H1 (cell line): ENCODE results near the gene QRICH2. TPM values are rescaled to one million over a fixed set of nuclear protein-coding genes. Genes with fewer than 3 reads are reported as not detected.
A peak's percentile ranks its signal among the peaks of the same experiment; 100 is the strongest.

Source experiments
- CTCF ChIA-PET: fragments of 300-600 bp; sonication (Branson Sonifier 250); formaldehyde crosslinking; loops from one replicate; lab custom pipeline; 2021; ENCODE audit not compliant: partially characterized antibody; lab: Charles Lee
- POLR2A ChIA-PET: fragments of 300-600 bp; sonication (Branson Sonifier 250); formaldehyde crosslinking; loops from one replicate; lab custom pipeline; 2021; ENCODE audit warnings: inconsistent platforms; ENCODE audit not compliant: partially characterized antibody; lab: Charles Lee
- DNase-seq, 2 experiments: peaks; one replicate each; pipeline versions ENCODE4 v3.0.0 to v3.0.0-alpha.2; 2010 to 2022; ENCODE audit warnings: low spot score in 2 of 2, low read depth in 1 of 2, mixed read lengths in 1 of 2
- FAIRE-seq: peaks from 2 replicates; lab custom pipeline; 2011; peaks lifted over from hg19 to GRCh38; lab: Jason Lieb, UNC
- H2AFZ ChIP-seq: 2 replicates; pipeline ENCODE4 v1.8.1; 2012; ENCODE audit warnings: low read length, inconsistent platforms
- H2AK5ac ChIP-seq: 2 replicates; pipeline ENCODE4 v1.6.1; 2013; ENCODE audit warnings: low read depth, low read length
- H2BK120ac ChIP-seq: replicated peaks from 2 replicates; pipeline ENCODE3; 2013; ENCODE audit warnings: low read depth, low read length, inconsistent platforms
- H2BK12ac ChIP-seq: 2 replicates; pipeline ENCODE4 v1.6.1; 2013; ENCODE audit warnings: low read depth, low read length
- H2BK15ac ChIP-seq: 2 replicates; pipeline ENCODE4 v1.6.1; 2013; ENCODE audit warnings: low read length
- H2BK20ac ChIP-seq: 2 replicates; pipeline ENCODE4 v1.6.1; 2013; ENCODE audit warnings: low read length
- H2BK5ac ChIP-seq: 2 replicates; pipeline ENCODE4 v1.6.1; 2013; ENCODE audit warnings: low read depth, low read length
- H3K14ac ChIP-seq: 2 replicates; pipeline ENCODE4 v1.6.1; 2013; ENCODE audit warnings: inconsistent platforms; ENCODE audit not compliant: insufficient read length
- H3K18ac ChIP-seq: 2 replicates; pipeline ENCODE4 v1.6.1; 2013; ENCODE audit warnings: low read length; ENCODE audit errors: extremely low read depth
- H3K23ac ChIP-seq: 2 replicates; pipeline ENCODE4 v1.6.1; 2013; ENCODE audit warnings: inconsistent platforms; ENCODE audit not compliant: insufficient read length
- H3K23me2 ChIP-seq: 2 replicates; pipeline ENCODE4 v1.6.1; 2013; ENCODE audit warnings: low read depth, low read length
- H3K27ac ChIP-seq: 2 replicates; pipeline ENCODE4 v1.6.1; 2011; ENCODE audit warnings: low read depth, low read length, inconsistent platforms
- H3K27me3 ChIP-seq, 4 experiments: replicated peaks in 1 of 4; 1 replicate in 1 of 4; 2 replicates in 3 of 4; pipeline versions ENCODE4 v1.6.1 to v1.8.1; 2011 to 2013; ENCODE audit warnings: low read length in 3 of 4, mild to moderate bottlenecking in 3 of 4, inconsistent platforms in 2 of 4, mixed read lengths in 2 of 4, moderate library complexity in 1 of 4; ENCODE audit not compliant: control insufficient read depth in 3 of 4, insufficient read depth in 3 of 4; ENCODE audit errors: extremely low read depth in 1 of 4
- H3K36me3 ChIP-seq, 4 experiments: 2 replicates each; pipeline versions ENCODE4 v1.6.1 to v1.8.1; 2011 to 2013; ENCODE audit warnings: mild to moderate bottlenecking in 4 of 4, low read length in 3 of 4, moderate library complexity in 2 of 4, control low read depth in 1 of 4, inconsistent platforms in 1 of 4; ENCODE audit not compliant: insufficient read depth in 4 of 4, control insufficient read depth in 2 of 4
- H3K4ac ChIP-seq: replicated peaks from 2 replicates; pipeline ENCODE3; 2013; ENCODE audit warnings: low read length, low read depth, mixed read lengths, inconsistent platforms; ENCODE audit not compliant: insufficient read length
- H3K4me1 ChIP-seq, 4 experiments: replicated peaks in 1 of 4; 1 replicate in 1 of 4; 2 replicates in 3 of 4; pipeline versions ENCODE4 v1.6.1 to v1.8.1; 2011 to 2013; ENCODE audit warnings: low read length in 3 of 4, inconsistent platforms in 2 of 4, mixed read lengths in 1 of 4; ENCODE audit not compliant: insufficient read depth in 4 of 4, control insufficient read depth in 3 of 4
- H3K4me2 ChIP-seq, 2 experiments: 2 replicates each; pipeline versions ENCODE4 v1.6.1 to v1.8.1; 2011 to 2013; ENCODE audit warnings: low read depth in 2 of 2, low read length in 2 of 2, control low read depth in 1 of 2, inconsistent platforms in 1 of 2, mild to moderate bottlenecking in 1 of 2; ENCODE audit not compliant: insufficient read depth in 1 of 2
- H3K4me3 ChIP-seq, 4 experiments: fragments of 200-600, 300-600 bp in 1 of 4; sonication (generic), shearing (Covaris generic), sonication (Bioruptor Twin) in 1 of 4; 2 replicates each; pipeline versions ENCODE4 v1.5.1 to v1.8.1; 2011 to 2016; ENCODE audit warnings: low read length in 4 of 4, low read depth in 3 of 4, control low read depth in 2 of 4, inconsistent platforms in 2 of 4, mild to moderate bottlenecking in 2 of 4, mixed read lengths in 1 of 4, moderate library complexity in 1 of 4; ENCODE audit not compliant: insufficient read depth in 2 of 4; ENCODE audit errors: extremely low read depth in 1 of 4
- H3K56ac ChIP-seq: replicated peaks from 2 replicates; pipeline ENCODE3; 2013; ENCODE audit warnings: low read depth, mild to moderate bottlenecking, mixed read lengths, low read length, inconsistent platforms; ENCODE audit not compliant: insufficient read length
- H3K79me1 ChIP-seq: 2 replicates; pipeline ENCODE4 v1.6.1; 2013; ENCODE audit warnings: low read depth, low read length, control low read depth
- H3K79me2 ChIP-seq, 2 experiments: 2 replicates each; pipeline versions ENCODE4 v1.6.1 to v1.8.1; 2012 to 2013; ENCODE audit warnings: low read length in 2 of 2, mild to moderate bottlenecking in 2 of 2, inconsistent platforms in 1 of 2; ENCODE audit not compliant: insufficient read depth in 2 of 2, control insufficient read depth in 1 of 2
- H3K9ac ChIP-seq, 4 experiments: replicated peaks in 1 of 4; 1 replicate in 1 of 4; 2 replicates in 3 of 4; pipeline versions ENCODE4 v1.6.1 to v1.8.1; 2011 to 2013; ENCODE audit warnings: low read depth in 3 of 4, low read length in 3 of 4, control low read depth in 2 of 4, mild to moderate bottlenecking in 2 of 4, moderate library complexity in 2 of 4, inconsistent platforms in 1 of 4; ENCODE audit errors: extremely low read depth in 1 of 4
- H3K9me3 ChIP-seq, 2 experiments: 2 replicates each; pipeline versions ENCODE4 v1.6.1 to v1.8.1; 2012 to 2013; ENCODE audit warnings: mild to moderate bottlenecking in 2 of 2, moderate library complexity in 2 of 2, control low read depth in 1 of 2, inconsistent platforms in 1 of 2, low read depth in 1 of 2, low read length in 1 of 2, mixed read lengths in 1 of 2; ENCODE audit not compliant: insufficient read depth in 2 of 2
- H4K20me1 ChIP-seq, 2 experiments: replicated peaks in 1 of 2; 2 replicates each; pipeline versions ENCODE3 to v1.8.1; 2011 to 2013; ENCODE audit warnings: inconsistent platforms in 2 of 2, low read length in 2 of 2, mild to moderate bottlenecking in 1 of 2; ENCODE audit not compliant: insufficient read depth in 2 of 2, control insufficient read depth in 1 of 2
- H4K5ac ChIP-seq: 2 replicates; pipeline ENCODE4 v1.6.1; 2013; ENCODE audit warnings: low read length, low read depth, mixed read lengths, inconsistent platforms; ENCODE audit not compliant: insufficient read length
- H4K8ac ChIP-seq: 2 replicates; pipeline ENCODE4 v1.8.0; 2013; ENCODE audit warnings: mild to moderate bottlenecking, moderate library complexity, low read length, inconsistent platforms; ENCODE audit not compliant: insufficient read depth; ENCODE audit errors: extremely low read depth
- H4K91ac ChIP-seq: replicated peaks from 2 replicates; pipeline ENCODE3; 2013; ENCODE audit warnings: low read length, mixed read lengths, inconsistent platforms; ENCODE audit not compliant: insufficient read length
- BACH1 ChIP-seq: IDR thresholded peaks from 2 replicates; pipeline ENCODE4 v1.6.1; 2012; ENCODE audit warnings: low read length, improper control_type of control experiment
- CHD2 ChIP-seq: IDR thresholded peaks from 2 replicates; pipeline ENCODE4 v1.6.1; 2012; ENCODE audit warnings: low read length, improper control_type of control experiment
- CREB1 ChIP-seq: IDR thresholded peaks from 2 replicates; pipeline ENCODE4 v1.6.1; 2012; ENCODE audit warnings: inconsistent platforms
- E2F6 ChIP-seq: IDR thresholded peaks from 2 replicates; pipeline ENCODE4 v1.6.1; 2012; ENCODE audit warnings: inconsistent platforms
- TCF12 ChIP-seq: IDR thresholded peaks from 2 replicates; pipeline ENCODE4 v1.6.1; 2011; ENCODE audit warnings: low read depth, mild to moderate bottlenecking, low read length
- ZNF274 ChIP-seq: IDR thresholded peaks from 2 replicates; pipeline ENCODE4 v1.7.0; 2012; ENCODE audit warnings: low read length, borderline replicate concordance; ENCODE audit errors: extremely low read depth
- WGBS, 2 experiments: shearing (Covaris generic) in 1 of 2; methylation state at CpG; one replicate each; pipeline versions ENCODE4 v1.1.6 to v1.1.7; 2013 to 2015; ENCODE audit warnings: low lambda C conversion rate in 2 of 2, mixed read lengths in 2 of 2, inconsistent platforms in 1 of 2, low coverage in 1 of 2, missing lambda C conversion rate in 1 of 2; ENCODE audit not compliant: insufficient replicate concordance in 2 of 2, insufficient coverage in 1 of 2, insufficient read length in 1 of 2; ENCODE audit errors: extremely low coverage in 1 of 2, missing lambda C conversion rate in 1 of 2; 5-methylcytosine and 5-hydroxymethylcytosine counted together
- polyA plus RNA-seq, 7 experiments: library from polyadenylated mRNA; depleted of rRNA in 3 of 7; stranded (reverse) in 5 of 7; unstranded in 2 of 7; fragments of >200 nt in 5 of 7; fragments of 200-250 nt in 2 of 7; gene quantifications; 1 replicate in 5 of 7; 2 replicates in 1 of 7; 4 replicates in 1 of 7; pipeline versions ENCODE4 v1.2.1 to v1.2.3, GENCODE V29; 2011 to 2013; ENCODE audit warnings: missing spikeins in 2 of 7, mixed read lengths in 2 of 7
- total RNA-seq: library from RNA; stranded (reverse); fragmentation: NEBNext Ultra II Directional; extraction: Animal tissue kit (Norgen Biotek cat#: 25700); gene quantifications from 2 replicates; pipeline ENCODE4 v1.2.1, GENCODE V29; 2021
- TF ChIP-seq, protein P1 (sequence below): IDR thresholded peaks from 2 replicates; pipeline ENCODE4 v1.6.1; 2012; ENCODE audit warnings: low read length, inconsistent platforms
- TF ChIP-seq, protein P2 (sequence below), 3 experiments: IDR thresholded peaks; 1 replicate in 2 of 3; 2 replicates in 1 of 3; pipeline versions ENCODE4 v1.5.1 to v1.6.1; 2011; ENCODE audit warnings: low read length in 3 of 3, mild to moderate bottlenecking in 3 of 3, inconsistent platforms in 2 of 3, low read depth in 1 of 3, moderate library complexity in 1 of 3; ENCODE audit not compliant: insufficient read depth in 1 of 3; ENCODE audit errors: control extremely low read depth in 1 of 3

The QRICH2 gene
- total and polyA plus RNA-seq, 2 of the 8 experiments (the other 6 are each of a cell fraction or from before 2014, with no cell fraction given): 2.8 to 3.8 TPM

DNA sequence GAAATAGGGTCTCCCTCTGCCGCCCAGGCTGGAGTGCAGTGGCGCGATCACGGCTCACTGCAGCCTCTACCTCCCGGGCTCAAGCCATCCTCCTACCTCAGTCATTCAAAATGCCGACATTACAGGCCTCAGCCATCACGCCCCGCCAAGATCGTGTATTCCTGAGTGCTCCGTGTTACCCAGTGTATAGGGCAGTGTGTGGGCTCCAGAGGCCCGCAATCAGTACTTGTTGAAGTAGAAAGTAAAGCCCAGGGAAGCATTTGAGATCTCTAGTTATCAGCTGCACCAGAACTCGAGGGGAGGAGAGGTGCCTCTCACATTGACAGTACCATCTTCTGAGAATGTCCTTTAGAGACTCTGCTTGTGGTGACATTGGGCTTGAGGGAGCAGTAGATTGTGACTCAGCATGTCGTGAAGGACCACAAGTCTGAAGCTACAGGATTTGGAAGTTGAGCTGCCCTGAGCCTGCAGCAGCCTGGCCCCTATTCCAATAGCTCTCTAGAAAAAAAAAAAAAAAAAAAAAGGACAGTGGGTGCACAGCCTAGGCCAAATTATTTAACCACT is 46.8 kb upstream of the QRICH2 start:
- H2BK5ac ChIP-seq: no peak overlapping the region
- peak overlapping the region in 1 of 2 experiments; percentile 94; a peak in 2 of 4 replicates for H3K4me2 ChIP-seq
- no peak overlapping the region for H4K5ac ChIP-seq
- H2BK12ac ChIP-seq: no peak overlapping the region
- H4K20me1 ChIP-seq: peaks cover 0 to 4% of the 10 kb centered on the region in 2 experiments
- H3K9me3 ChIP-seq: no peaks in the 10 kb centered on the region
- no peak overlapping the region for H3K4ac ChIP-seq
- H3K23ac ChIP-seq: no peak overlapping the region
- H3K4me3 ChIP-seq: no peak overlapping the region; a peak in 2 of 8 replicates
- peaks cover 0 to 6% (median 0%) of the 10 kb centered on the region in 4 experiments; a peak in 3 of 7 replicates for H3K4me1 ChIP-seq
- ChIA-PET CTCF (interaction anchor here (0.5 to 29.3 kb wide), 4 partner anchors 15 to 131 kb away, joined by 3 to 635 read pairs (median 5); partner anchors contain the start of gene SPHK1), POLR2A (interaction anchor here (1.0 to 2.3 kb wide), 3 partner anchors 8 to 31 kb away, joined by 3 to 15 read pairs (median 13); partner anchors contain the start of gene SPHK1)
- H4K91ac ChIP-seq: no peak overlapping the region
- 0 out of 2 replicates have a peak overlapping the region, but pooled peaks have one; percentile 75 for H2AFZ ChIP-seq
- H3K23me2 ChIP-seq: peaks cover 9% of the 10 kb centered on the region; the same call in 1 of the 2 replicates
- H2BK20ac ChIP-seq: no peak overlapping the region
- H2BK15ac ChIP-seq: no peak overlapping the region
- no peak overlapping the region for H3K27ac ChIP-seq
- peaks cover 4% of the 10 kb centered on the region; the same call in 1 of the 2 replicates for H3K79me1 ChIP-seq
- 82% methylated on average over 13 of the region's 13 CpGs; no CpG with 5 or more reads in 1 of the 2 experiments for WGBS, 2 experiments
- no peaks in the 10 kb centered on the region for H3K27me3 ChIP-seq
- DNase-seq: peak in 1 of 2 experiments; percentile 48
- no peak overlapping the region for H3K56ac ChIP-seq
- H4K8ac ChIP-seq: no peak overlapping the region; the same call in 1 of the 2 replicates
- H3K9ac ChIP-seq: no peak overlapping the region
- H3K14ac ChIP-seq: no peak overlapping the region
- no peak overlapping the region for H2AK5ac ChIP-seq
- no peak for FAIRE-seq
- no peak overlapping the region for H2BK120ac ChIP-seq
- H3K18ac ChIP-seq: no peak overlapping the region
- H3K79me2 ChIP-seq: peaks cover 0 to 10% of the 10 kb centered on the region in 2 experiments; a peak in 1 of 4 replicates
- H3K36me3 ChIP-seq: no peaks in the 10 kb centered on the region
- no peak for TF ChIP-seq BACH1
- TF ChIP-seq, protein P1, sequence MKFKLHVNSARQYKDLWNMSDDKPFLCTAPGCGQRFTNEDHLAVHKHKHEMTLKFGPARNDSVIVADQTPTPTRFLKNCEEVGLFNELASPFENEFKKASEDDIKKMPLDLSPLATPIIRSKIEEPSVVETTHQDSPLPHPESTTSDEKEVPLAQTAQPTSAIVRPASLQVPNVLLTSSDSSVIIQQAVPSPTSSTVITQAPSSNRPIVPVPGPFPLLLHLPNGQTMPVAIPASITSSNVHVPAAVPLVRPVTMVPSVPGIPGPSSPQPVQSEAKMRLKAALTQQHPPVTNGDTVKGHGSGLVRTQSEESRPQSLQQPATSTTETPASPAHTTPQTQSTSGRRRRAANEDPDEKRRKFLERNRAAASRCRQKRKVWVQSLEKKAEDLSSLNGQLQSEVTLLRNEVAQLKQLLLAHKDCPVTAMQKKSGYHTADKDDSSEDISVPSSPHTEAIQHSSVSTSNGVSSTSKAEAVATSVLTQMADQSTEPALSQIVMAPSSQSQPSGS: no peak
- TF ChIP-seq, protein P2, sequence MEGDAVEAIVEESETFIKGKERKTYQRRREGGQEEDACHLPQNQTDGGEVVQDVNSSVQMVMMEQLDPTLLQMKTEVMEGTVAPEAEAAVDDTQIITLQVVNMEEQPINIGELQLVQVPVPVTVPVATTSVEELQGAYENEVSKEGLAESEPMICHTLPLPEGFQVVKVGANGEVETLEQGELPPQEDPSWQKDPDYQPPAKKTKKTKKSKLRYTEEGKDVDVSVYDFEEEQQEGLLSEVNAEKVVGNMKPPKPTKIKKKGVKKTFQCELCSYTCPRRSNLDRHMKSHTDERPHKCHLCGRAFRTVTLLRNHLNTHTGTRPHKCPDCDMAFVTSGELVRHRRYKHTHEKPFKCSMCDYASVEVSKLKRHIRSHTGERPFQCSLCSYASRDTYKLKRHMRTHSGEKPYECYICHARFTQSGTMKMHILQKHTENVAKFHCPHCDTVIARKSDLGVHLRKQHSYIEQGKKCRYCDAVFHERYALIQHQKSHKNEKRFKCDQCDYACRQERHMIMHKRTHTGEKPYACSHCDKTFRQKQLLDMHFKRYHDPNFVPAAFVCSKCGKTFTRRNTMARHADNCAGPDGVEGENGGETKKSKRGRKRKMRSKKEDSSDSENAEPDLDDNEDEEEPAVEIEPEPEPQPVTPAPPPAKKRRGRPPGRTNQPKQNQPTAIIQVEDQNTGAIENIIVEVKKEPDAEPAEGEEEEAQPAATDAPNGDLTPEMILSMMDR (IDR thresholded peaks at IDR 0.05; ENCODE audit: control extremely low read depth in 1 of 3, insufficient read depth in 1 of 3, low read depth in 1 of 3, low read length in 3 of 3): no peak
- TF ChIP-seq TCF12: no peak
- no peak for TF ChIP-seq E2F6
- TF ChIP-seq CHD2: no peak
- no peak for TF ChIP-seq CREB1
- no peak for TF ChIP-seq ZNF274
